ENCODE results near the gene TSTD1.

The TSTD1 gene

GRCh38 chr1:161013131-161013487 is 25.7 kb downstream of the TSTD1 start:
- Histone ChIP-seq H3K4me3 (ENCODE audit: low read depth, low read length) (no peak overlapping the region), H3K36me3 (no peaks in the 10 kb centered on the region), H3K27me3 (no peaks in the 10 kb centered on the region), H3K4me1 (no peaks in the 10 kb centered on the region), H3K9me3 (no peaks in the 10 kb centered on the region)
- TF ChIP-seq CTCF (IDR thresholded peaks at IDR 0.05; ENCODE audit: low read depth, low read length) = no peak
- no peak for DNase-seq

DNA sequence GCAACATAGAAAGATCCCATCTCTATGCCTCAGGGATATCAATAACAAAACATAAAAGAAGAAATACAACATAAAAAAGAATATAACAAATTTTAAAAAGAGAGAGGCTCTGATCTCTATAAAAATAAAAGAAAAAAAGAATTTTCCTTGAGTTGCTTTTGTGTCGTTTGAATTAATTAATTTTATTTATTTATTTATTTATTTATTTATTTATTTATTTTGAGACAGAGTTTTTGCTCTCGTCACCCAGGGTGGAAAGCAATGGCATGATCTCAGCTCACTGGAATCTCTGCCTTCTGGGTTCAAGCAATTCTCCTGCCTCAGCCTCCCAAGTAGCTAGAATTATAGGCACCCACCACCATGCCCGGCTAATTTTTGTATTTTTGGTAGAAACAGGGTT is 26.3 kb downstream of the TSTD1 start:
- DNase-seq = no peak
- TF ChIP-seq CTCF (IDR thresholded peaks at IDR 0.05; ENCODE audit: low read depth, low read length) = no peak
- Histone ChIP-seq H3K27me3 (no peaks in the 10 kb centered on the region), H3K4me3 (ENCODE audit: low read depth, low read length) (no peak overlapping the region), H3K4me1 (no peaks in the 10 kb centered on the region), H3K9me3 (no peaks in the 10 kb centered on the region), H3K36me3 (no peaks in the 10 kb centered on the region)

GRCh38 chr1:161009602-161010211 is 29.1 kb downstream of the TSTD1 start:
- Histone ChIP-seq H3K9me3 (no peaks in the 10 kb centered on the region), H3K36me3 (no peaks in the 10 kb centered on the region), H3K27me3 (no peaks in the 10 kb centered on the region), H3K4me3 (ENCODE audit: low read depth, low read length) (no peak overlapping the region), H3K4me1 (no peaks in the 10 kb centered on the region)
- no peak for TF ChIP-seq CTCF (IDR thresholded peaks at IDR 0.05; ENCODE audit: low read depth, low read length)
- no peak for DNase-seq

DNA sequence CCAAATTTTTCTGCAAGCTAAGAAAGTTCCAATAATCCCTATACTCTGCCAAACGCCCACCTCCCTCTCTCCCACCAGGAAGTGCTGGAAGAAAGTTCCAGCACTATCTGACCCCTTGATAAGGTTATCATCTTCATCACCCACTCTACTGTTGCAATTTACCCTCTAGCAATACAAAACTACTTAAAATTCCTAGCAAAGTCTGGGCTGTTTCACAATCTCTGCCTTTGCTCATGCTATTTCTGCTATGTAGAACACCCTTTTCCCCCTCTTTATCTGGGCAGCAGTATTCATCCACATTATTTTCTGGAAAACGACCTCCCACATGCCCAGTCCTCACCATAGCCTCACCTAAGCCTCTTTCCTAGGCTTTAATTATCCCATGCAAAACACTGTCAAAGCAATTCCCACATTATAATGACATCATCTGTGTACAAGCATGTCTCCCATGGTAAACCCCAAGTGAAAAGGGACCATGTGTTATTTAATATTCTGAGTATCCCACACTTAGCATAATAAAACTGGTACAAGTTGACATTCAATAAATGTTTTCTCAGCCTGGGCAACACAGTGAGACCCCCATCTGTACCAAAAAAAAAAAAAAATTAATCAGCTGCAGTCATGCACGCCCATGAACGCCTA is 29.8 kb downstream of the TSTD1 start:
- Histone ChIP-seq H3K9me3 (no peaks in the 10 kb centered on the region), H3K27me3 (no peaks in the 10 kb centered on the region), H3K4me3 (ENCODE audit: low read depth, low read length) (no peak overlapping the region), H3K4me1 (no peaks in the 10 kb centered on the region), H3K36me3 (no peaks in the 10 kb centered on the region)
- TF ChIP-seq CTCF (IDR thresholded peaks at IDR 0.05; ENCODE audit: low read depth, low read length) = no peak
- DNase-seq = no peak

GRCh38 chr1:161007369-161007768 is 31.4 kb downstream of the TSTD1 start:
- no peak overlapping the region for H3K4me3 ChIP-seq (ENCODE audit: low read depth, low read length)
- no peak for DNase-seq
- no peaks in the 10 kb centered on the region for H3K36me3 ChIP-seq
- no peaks in the 10 kb centered on the region for H3K4me1 ChIP-seq
- no peaks in the 10 kb centered on the region for H3K27me3 ChIP-seq
- TF ChIP-seq CTCF (IDR thresholded peaks at IDR 0.05; ENCODE audit: low read depth, low read length) = no peak
- H3K9me3 ChIP-seq = no peaks in the 10 kb centered on the region

DNA sequence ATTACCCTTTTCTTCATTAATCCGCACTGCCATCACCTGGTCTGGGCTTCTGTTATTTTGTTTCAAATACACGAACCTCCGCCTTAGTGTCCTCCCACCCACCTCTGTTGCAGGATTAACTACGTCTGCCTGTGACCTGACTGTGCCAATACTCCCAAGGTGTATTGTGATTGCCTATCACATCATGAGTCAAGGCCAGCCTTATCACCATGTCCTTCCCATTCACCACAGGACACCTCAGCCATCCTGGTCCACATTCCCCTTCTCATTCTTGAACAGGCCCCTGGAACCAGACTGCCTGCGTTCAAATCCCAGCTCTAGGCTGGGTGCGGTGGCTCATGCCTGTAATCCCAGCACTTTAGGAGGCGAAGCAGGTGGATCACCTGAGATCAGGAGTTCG is 32.2 kb downstream of the TSTD1 start:
- no peaks in the 10 kb centered on the region for H3K4me1 ChIP-seq
- TF ChIP-seq CTCF (IDR thresholded peaks at IDR 0.05; ENCODE audit: low read depth, low read length) = no peak
- H3K4me3 ChIP-seq (ENCODE audit: low read depth, low read length) = no peak overlapping the region
- H3K36me3 ChIP-seq = no peaks in the 10 kb centered on the region
- no peak for DNase-seq
- H3K9me3 ChIP-seq = no peaks in the 10 kb centered on the region
- no peaks in the 10 kb centered on the region for H3K27me3 ChIP-seq
